GM19099 (cell line): ENCODE measurements around the gene MTA1.

ENCODE experiments used
- POLR2A ChIP-seq: IDR thresholded peaks from 3 replicates; pipeline ENCODE4 v1.6.1; 2011; ENCODE audit warnings: low read depth; ENCODE audit not compliant: insufficient read length; ENCODE audit errors: extremely low read depth

MTA1 gene

DNA sequence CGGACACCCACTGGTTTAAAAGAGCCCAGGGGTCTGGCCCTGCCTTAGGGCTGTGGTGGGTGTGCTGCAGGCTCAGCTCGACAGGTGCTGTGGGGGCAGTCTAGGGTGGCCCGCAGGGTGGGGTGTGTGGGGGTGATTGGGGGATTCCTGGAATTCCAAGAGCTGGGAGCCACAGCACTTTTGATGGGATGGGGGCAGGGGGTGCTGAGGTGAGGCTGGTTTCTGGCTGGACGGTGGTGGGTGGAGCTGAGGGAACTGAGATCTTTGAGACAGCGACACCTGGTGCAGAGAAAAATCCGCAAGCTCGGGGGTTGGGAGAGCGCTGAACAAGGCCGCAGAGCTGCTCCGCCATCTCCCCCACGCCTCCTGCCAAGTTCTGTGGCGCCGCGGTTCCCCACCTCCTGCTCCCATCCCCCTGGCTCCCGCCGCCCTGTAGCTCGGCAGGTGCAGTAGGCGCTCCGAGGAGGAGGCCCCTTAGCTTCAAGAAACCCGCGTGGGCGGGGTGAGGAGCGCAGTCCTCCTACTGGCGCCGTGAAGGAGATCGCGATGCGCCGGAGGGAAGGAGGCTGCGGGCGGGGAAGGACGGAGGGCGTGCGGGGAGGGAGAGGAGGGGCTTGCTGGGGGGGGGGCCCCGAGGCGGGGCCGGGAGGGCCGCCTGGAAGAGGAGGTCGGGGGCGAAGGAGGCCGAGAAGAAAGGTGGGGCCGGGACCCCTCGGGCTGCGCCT, 70.1 kb downstream of the MTA1 start:
- TF ChIP-seq POLR2A = peak; percentile 28

DNA sequence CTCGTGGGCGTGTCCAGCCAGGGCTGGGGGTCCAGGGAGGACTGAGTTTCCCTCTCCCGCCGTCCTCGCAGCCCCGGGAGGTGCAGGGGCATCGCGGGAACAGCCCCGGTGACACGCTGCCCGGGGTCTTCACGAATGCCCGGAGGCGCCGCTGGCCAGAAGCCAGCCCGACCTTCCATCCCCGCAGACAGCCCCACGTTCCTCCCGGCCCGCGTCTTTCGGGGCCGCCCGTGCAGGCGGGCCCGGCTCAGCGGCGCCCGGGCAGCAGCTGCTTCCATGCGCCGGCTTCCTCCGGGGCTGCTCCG, 70.6 kb downstream of the MTA1 start:
- no peak for TF ChIP-seq POLR2A

DNA sequence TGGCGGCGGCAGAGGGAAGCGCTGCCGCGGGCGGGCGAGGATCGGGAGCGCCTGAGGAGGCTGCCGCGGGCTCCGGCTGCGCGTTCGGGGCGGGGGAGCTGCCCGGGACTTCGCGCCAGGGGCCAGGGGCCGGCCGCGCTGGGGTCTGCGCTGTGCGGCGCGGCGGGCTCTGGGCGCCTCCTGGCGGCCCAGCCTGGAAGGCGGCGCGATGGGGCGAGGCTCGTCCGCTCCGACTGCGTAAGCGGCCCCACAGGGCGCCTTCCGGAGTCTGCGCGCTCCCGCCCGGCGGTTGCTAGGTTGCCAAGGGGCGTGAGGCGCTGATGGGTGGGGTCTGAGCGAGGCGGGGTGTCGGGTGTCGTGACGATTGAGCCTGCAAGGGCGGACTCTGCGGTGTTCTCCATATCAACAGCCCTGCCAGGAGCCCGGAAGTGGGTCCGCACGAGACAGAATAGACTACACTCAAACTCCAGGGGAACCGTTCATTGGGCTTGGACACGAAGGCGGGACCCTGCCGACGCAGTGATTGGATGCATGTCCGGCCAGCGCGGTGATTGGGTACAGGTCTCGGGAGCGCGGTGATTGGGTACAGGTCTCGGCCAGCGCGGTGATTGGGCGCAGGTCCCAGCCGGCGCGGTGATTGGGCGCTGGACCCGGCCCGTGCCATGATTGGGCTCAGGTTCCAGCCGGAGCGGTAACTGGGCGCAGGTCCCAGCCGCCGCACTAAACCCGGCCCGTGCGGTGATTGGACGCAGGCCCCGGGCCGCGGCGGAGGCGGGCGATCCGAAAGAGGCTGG, 71.1 kb downstream of the MTA1 start, which contains the start of gene TEDC1:
Gene TEDC1, plus strand, starts transcription at position 675 of the 794 bp plus-strand sequence. CDS start 130 bp downstream, outside the sequence.
- TF ChIP-seq POLR2A = peak; percentile 75

DNA sequence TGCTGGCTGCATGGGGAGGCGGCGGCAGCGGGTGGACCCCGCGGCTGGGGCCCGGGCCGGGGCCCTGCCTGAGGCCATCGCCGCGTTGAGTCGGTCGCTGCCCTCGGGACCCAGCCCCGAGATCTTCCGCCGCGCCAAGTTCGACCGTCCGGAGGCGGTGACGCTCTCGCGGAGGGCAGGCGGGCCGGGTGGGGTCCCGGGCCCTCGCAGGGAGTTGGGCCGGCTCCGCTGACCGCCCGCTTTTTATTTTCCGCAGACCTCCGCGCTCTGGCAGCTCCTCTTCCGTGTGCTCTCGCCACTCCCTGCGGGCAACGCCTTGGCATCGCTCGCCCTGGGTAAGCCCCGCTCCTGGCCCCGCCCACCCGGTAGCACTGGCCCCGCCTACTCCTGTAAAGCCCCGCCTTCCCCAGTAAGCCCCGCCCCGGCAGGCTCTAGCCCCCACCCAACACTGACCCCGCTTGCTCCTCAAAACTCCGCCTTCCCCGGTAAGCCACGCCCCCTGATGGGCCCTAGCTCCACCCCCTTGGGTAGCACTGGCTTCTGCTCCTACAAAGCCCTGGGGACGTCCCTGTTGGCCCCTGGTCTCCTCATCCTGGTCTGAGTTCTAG, 71.8 kb downstream of the MTA1 start:
- TF ChIP-seq POLR2A = no peak

DNA sequence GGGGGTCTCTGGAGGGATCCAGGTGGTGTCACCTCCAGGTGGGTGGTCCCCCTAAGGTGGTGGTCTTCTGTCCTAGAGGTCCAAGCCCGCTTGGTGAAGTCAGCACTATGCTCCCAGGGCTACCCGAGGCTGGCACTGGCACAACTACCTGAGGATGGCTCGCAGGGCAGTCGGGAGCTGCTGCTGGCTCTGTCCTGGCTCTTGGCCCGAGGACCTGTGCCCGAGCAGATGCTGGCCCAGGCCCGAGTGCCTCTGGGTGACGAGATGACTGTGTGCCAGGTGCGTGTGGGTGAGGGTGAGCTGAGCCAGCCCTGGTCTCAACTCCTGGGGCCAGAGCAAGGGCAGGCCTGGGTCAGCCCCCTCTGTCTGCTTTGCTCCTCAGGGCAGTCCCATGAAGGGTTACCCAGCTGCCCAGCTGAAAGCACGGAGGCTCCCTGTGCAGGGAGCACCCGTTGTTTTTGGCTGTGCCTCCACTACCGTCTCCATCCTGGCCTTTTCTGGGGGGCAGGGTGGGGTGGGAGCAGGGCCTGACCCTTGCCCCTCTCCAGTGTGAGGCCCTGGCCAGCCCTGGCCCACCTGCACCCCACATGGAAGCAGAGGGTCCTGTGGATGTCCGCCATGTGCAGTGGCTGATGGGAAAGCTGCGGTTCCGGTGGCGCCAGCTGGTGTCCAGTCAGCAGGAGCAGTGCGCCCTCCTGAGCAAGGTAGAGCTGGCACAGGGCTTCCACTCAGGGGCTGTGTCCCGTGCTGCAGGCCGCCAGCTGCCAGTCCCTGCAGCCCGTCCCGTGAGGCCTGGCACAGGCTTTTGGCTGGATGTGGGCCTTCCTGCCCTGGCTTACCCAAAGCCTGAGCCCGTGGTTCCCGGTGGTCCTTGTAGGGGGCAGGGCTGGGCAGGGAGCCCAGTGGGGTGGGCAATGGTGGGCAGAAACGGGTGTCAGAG, 72.7 kb downstream of the MTA1 start:
- TF ChIP-seq POLR2A = no peak

DNA sequence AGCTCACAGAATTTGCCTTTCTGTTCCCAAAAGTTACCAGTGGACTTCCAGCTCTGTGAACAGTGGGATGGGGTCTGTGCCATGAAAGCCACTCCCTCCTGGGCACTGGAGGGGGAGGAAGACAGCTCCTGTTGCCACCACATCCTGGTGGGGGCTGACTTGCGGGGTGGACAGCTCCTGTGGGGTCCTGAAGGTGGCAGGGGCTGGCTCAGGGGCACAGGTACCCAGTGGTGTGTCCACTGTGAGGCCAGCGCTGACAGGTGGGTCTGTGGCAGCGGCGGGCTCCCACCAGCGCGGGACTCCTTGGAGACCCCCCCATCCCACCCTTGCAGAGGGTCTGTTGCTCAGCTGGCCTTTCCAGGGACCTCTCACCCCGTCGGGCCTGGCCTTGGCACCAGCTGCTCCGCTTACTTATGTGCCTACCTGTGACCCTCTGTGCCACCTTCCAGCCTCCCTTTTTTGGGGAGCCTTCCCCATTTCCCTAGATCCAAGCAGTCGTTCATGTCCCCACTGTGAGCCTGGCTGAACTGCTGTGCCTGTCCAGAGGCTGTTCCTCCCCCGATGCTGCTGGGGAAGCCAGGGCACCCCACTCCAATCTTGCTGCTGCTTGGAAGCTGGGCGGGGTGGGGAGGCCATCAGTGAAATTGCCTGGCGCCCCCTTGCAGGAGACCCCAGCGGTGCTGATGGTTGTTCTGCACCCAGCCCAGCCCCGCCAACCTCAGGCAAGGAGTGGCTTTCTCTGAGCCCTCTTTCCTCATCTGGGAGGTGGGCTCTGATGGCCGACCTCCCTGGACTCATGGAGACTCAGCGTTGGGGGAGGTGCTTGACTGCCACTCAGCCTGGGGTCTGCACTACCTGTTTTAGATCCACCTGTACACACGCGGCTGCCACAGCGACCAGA, 73.6 kb downstream of the MTA1 start:
- TF ChIP-seq POLR2A = no peak

- no peak for TF ChIP-seq POLR2A
These were observed 74.4 kb downstream of the MTA1 start for GRCh38 chr14:105493921-105494605.

DNA sequence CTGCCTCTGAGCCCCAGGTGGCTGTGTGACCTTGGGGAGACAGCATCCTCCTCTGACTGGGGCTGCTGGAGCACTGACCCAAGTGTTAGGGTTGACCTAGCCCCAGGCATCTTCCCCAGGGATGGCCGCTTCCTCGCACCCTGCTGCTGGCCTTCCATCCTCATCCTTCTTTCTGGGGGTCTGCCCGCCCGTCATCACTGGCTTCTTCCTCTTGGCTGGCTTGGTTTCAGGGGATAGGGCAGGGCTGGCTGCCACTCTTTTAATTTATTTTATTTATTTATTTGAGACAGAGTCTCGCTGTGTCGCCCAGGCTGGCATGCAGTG, 74.9 kb downstream of the MTA1 start:
- no peak for TF ChIP-seq POLR2A

GRCh38 chr14:105495101-105495989, 75.7 kb downstream of the MTA1 start:
- TF ChIP-seq POLR2A = no peak

GRCh38 chr14:105495990-105496830, 76.6 kb downstream of the MTA1 start:
- no peak for TF ChIP-seq POLR2A

GRCh38 chr14:105496831-105497591, 77.4 kb downstream of the MTA1 start:
- TF ChIP-seq POLR2A = no peak
